ENCODE data around the gene IPO13.
A peak's percentile ranks its signal among the peaks of the same experiment; 100 is the strongest.

Gene IPO13

DNA sequence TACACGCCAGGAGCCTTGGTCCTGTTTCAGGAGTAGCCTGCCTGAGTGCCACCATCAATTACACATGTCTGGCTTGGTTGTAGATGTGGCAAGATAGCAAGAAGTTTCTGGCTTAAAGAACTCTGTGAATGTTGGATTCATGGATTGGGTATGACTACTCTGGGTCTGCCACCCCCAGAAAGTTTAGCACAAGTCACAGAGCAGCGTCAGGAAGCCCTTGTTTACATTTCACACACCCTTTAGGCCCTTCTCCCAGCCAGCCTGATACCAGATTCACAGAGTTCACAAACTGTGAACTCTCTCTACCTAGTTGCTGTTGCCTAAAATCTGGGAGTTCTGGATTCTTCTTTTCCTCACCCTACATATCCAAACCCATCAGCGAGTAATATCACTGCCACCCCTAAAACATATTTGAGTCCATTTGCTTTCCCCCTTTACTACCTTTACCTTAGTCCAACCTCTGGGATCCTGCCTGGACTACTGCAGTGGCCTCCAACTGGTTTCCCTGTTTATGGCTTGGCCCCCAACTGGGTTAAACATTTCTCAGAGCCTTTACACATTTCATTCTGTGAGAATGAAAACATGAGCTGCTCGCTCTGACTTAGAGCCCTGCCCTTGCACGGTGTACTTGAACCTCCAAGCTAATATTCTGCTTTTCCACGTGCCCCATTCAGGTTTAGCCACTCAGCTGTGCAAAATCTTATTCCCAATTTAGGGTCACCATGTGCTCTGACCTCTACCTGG is 40.6 kb downstream of the IPO13 start:
- DNase-seq (ENCODE audit: low read depth in 2 of 2), result no peak

DNA sequence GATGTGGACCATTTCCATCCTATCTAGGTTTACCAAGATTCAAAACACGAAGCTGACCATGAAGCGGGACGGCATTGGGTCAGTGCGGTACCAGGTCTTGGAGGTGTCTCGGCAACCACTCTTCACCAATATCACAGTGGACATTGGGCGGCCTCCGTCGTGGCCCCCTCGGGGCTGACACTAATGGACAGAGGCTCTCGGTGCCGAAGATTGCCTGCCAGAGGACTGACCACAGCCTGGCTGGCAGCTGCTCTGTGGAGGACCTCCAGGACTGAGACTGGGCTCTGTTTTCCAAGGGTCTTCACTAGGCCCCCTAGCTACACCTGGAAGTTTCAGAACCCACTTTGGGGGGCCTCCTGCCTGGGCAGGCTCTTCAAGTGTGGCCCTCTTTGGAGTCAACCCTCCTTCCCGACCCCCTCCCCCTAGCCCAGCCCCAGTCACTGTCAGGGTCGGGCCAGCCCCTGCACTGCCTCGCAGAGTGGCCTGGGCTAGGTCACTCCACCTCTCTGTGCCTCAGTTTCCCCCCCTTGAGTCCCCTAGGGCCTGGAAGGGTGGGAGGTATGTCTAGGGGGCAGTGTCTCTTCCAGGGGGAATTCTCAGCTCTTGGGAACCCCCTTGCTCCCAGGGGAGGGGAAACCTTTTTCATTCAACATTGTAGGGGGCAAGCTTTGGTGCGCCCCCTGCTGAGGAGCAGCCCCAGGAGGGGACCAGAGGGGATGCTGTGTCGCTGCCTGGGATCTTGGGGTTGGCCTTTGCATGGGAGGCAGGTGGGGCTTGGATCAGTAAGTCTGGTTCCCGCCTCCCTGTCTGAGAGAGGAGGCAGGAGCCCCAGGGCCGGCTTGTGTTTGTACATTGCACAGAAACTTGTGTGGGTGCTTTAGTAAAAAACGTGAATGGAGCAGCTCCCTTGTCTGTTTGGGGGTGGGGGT is 43.8 kb downstream of the IPO13 start:
- no peak for DNase-seq (ENCODE audit: low read depth in 2 of 2)

DNA sequence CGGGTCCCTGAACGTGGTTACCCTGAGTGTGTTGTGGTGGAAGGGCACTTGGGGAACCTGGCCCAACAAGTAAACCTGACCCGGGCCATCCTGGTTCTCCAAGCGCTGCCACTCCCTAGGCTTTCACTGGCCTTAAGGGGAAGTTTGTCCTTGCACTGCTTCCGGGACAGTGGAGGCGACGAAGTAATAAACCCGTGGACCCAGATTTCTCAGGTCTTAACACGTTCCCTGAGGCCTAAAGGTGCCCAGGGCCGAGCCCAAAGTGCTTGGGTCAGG is 44.4 kb downstream of the IPO13 start:
- no peak for DNase-seq (ENCODE audit: low read depth in 2 of 2)

DNA sequence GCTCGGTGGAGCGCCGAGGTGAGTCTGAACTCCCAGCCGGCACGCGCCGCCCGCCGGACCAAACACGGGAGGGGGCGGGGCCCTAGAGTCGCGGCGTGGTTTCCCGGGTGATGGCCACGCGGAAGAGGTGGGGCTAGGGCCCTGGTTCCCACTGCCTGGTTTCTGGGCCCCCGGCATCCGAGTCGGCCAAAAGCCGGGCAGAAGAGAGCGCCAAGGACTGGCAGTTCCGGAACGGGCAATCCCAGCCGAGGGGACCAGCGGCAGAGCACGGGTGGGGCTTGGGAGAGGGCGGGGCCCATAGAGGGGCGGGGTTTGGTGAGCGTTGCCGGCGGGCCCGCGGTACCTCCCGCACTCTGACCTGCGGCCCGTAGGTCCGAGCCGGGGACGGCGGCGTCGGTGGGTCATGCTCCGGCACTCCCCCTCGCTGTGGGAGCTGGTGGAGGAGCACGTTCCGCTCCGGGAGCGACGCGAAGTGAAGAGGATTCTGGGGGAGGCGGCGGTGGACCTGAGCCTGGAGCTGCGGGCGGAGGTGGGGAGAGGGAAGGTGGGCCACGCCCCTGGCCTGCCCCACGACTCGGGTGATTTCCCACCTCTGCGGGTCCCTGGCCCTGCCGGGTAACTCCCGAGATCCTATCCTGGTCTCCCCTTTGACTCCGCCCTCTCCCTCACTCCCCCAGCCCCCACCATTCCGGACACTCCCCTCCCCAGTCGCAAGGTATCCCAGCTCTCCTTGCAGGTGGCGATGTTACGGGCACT is 44.9 kb downstream of the IPO13 start, which contains the start of gene CCDC24:
Gene CCDC24, plus strand, starts transcription at position 124 of the 756 bp plus-strand sequence. Its CDS starts 280 bp downstream, at position 404.
- DNase-seq (ENCODE audit: low read depth in 2 of 2), result peak; percentile 50 to 70

- DNase-seq (ENCODE audit: low read depth in 2 of 2), result no peak
These were observed 45.7 kb downstream of the IPO13 start for GRCh38 chr1:43992232-43992995.

DNA sequence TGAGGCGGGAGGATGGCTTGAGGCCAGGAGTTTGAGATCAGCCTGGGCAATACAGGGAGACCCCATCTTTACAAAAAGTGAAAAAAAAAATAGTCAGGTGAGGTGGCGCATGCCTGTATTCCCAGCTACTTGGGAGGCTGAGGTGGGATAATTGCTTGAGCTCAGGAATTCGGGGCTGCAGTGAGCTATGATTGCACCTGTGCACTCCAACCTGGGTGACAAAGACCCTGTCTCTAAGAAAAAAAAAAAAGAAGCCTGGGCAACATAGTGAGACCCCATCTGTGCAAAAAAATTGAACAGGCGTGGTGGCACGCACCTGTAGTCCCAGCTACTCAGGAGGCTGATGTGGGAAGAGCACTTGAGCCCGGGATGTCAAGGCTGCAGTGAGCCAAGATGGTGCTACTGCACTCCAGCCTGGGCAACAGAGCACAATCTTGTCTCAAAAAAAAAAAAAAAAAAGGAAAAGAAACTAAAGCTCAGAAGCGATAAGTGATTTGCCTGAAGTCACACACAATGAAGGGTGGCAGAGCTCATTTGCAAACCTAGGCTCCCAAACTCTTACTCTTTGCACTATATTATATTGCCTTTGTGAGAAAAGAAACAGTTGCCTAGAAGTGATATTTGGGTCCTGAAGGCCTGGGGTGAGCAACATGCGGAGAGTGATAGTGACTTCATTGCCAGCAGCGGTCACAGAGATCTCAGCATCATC is 46.6 kb downstream of the IPO13 start:
- DNase-seq (ENCODE audit: low read depth in 2 of 2), result no peak

GRCh38 chr1:43994071-43994470 is 47.3 kb downstream of the IPO13 start:
- no peak for DNase-seq (ENCODE audit: low read depth in 2 of 2)

DNA sequence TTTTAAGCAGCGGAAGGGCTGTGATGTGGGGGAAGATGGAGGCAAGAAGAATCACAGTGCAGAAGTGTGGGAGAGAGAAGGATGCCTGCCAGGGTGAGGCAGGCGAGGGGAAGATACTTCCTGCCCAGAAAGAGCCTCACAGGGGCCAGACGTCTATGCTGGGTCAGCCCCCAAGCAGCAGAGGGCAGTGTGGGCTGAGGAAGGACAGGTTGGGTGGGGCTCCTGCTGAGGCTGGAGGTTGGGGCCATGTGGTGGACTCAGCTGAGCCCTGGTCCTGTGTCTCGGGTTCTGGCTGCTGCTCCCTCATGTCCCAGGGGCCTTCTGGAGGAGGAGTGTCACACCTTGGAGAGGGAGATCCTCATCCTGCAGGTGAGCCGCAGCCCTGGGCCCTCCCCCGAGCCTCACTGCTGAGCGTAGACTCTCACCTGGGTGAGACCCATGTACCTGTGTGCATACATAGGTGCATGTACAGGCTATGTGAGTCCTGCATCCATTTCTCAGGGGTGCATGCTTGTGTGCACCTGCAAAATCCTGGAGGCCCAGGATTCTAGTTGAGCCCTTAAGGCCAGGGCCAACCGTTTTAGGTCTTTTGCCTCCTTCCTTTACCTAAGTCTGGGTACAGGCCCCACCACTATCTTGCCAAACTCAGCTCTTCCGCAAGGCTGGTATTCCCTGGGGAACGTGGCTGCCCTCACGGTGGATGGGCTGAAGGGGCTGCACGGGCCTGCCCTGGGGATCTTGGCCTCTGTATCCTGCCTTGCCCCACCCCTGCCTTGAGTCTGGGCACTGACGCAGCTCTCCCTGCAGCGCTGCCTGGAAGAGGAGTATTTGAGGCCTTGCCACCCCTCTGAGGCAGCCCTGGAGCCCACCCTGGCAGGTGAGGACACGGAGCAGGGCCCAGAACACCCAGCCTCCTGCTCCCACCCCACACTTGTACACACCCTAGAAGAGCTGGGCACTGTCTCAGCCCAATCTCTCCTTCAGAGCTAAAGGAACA is 48.3 kb downstream of the IPO13 start:
- no peak for DNase-seq (ENCODE audit: low read depth in 2 of 2)

GRCh38 chr1:43995984-43996732 is 49.4 kb downstream of the IPO13 start:
- no peak for DNase-seq (ENCODE audit: low read depth in 2 of 2)

- DNase-seq (ENCODE audit: low read depth in 2 of 2), result no peak
These were observed 50.0 kb downstream of the IPO13 start for GRCh38 chr1:43996733-43997115.

- no peak for DNase-seq (ENCODE audit: low read depth in 2 of 2)
These were observed 50.7 kb downstream of the IPO13 start for GRCh38 chr1:43997295-43997999.

GRCh38 chr1:43998000-43998378 is 51.2 kb downstream of the IPO13 start:
- no peak for DNase-seq (ENCODE audit: low read depth in 2 of 2)

- no peak for DNase-seq (ENCODE audit: low read depth in 2 of 2)
These were observed 52.7 kb downstream of the IPO13 start for GRCh38 chr1:43999455-43999854.

DNA sequence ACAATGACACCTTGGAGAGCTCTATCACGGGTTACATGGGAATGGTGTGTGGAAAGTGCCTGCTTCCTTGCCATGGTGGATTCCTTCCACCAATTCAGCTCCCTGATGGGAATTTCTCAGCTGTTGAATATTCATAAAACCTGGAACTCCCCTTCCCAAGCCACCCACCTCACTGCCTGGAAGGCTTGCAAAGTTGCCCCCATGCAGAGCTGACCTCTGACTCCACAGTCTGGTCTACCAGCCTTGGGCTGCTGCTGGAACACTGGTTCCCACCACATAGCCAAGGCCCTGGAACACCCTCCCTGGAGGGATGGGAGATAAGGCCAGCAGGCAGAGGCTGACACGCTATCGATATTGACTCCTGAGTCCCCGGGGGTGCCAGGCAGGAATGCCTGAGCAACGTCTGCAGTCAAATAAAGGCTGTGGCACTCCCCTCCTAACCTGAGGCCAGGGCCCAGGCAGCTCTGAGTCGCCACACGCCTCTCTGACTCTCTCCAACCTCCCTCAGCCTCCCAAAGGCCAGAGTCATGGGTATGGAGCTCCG is 53.4 kb downstream of the IPO13 start:
- DNase-seq (ENCODE audit: low read depth in 2 of 2), result no peak

- DNase-seq (ENCODE audit: low read depth in 2 of 2), result no peak
These were observed 55.4 kb downstream of the IPO13 start for GRCh38 chr1:44002165-44002564.

DNA sequence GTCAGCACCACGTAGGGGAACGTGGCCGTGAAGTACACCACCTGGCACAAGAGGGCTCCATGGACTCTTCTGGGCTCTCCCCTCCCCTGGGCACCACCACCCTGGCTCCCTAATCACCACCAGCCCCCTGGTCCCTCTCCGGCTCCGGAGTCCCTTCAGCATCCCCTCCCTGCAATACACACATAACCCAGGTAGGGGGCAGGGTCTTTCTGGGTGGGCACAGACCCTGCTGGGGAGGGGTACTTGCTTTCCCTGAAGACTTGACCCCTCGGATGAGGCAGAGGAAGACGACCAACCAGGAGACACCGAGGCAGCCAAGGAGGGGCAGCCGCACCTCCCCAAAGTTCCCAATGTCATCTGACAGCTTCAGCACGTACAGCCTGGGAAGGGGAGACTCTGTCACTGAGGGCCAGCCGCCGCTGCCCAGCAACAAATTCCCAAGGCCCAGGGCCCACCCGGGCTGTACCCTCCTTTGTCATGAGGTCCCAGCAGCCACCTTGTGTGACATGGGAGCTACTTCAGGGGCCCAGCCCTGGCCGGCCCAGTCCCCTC is 55.9 kb downstream of the IPO13 start:
- DNase-seq (ENCODE audit: low read depth in 2 of 2), result no peak

DNA sequence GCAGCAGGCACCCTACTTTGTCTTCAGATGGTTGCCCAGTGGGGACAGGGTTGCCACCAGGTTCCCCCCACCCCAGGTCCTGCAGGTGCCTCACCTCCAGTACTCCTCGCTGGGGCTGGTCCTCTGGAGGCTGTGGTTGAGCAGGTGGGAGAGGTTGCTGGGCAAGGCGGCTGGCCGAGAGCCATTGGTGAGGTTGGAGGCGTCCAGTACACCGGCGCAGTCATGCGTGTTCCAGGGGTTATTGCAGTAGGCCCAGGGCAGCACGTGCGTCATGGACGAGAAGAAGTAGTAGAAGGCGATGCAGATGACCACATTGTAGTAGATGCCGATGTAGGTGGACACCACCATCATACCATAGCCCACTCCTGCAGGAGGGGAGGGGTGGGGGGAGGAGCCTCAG is 61.5 kb downstream of the IPO13 start:
- no peak for DNase-seq (ENCODE audit: low read depth in 2 of 2)

DNA sequence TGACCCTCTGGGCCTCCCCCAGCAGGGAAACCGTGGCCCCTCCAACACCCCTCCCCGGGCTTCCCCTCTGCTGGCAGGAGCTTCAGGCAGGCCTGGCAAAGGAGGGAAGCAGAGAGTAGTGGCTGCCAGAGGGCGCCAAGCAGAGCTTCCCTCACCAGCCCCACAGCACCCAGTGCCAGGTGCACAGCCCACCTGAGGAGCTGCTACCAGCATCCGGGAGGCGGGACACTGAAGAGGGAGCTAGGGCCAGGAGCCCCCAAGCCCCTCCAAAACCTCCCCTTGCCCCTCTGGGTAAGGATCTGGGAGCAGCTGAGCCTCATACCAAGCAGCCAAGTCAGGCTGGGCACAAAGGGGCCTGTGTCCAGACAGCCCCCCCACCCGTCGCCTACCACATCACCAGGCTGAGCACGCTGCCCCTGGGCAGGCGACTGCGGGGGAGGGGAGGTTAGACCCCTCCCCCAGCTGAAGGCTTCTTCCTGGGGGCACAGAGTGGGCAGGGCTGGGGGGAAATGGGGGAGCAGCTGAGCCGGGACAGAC is 64.3 kb downstream of the IPO13 start:
- no peak for DNase-seq (ENCODE audit: low read depth in 2 of 2)

All from activated CD4-positive, alpha-beta T cell treated with anti-CD3 and anti-CD28 coated beads for 24 hours (primary cell).